ENCODE measurements around the gene TOX2.

Gene TOX2

GRCh38 chr20:44080646-44081267 is 166.1 kb downstream of the TOX2 start:
- DNase-seq (ENCODE audit: low spot score) = peak; percentile 89
- in situ Hi-C loops (cut with MboI; ENCODE audit: low sequenced_read_pairs, unreplicated experiment) = loop anchor here (10.0 kb wide), 3 partner anchors 336 to 626 kb away; partner anchors contain the start of gene SRSF6
- peak; percentile 96 for TF ChIP-seq CTCF (IDR thresholded peaks at IDR 0.05; ENCODE audit: borderline replicate concordance, control extremely low read depth, extremely low read depth, insufficient read depth, missing control alignments)

GRCh38 chr20:44081476-44081875 is 166.8 kb downstream of the TOX2 start:
- DNase-seq (ENCODE audit: low spot score) = no peak
- no peak for TF ChIP-seq CTCF (IDR thresholded peaks at IDR 0.05; ENCODE audit: borderline replicate concordance, control extremely low read depth, extremely low read depth, insufficient read depth, missing control alignments)
- in situ Hi-C loops (cut with MboI; ENCODE audit: low sequenced_read_pairs, unreplicated experiment) = loop anchor here (10.0 kb wide), 3 partner anchors 337 to 627 kb away; partner anchors contain the start of gene SRSF6

GRCh38 chr20:44081888-44082287 is 167.2 kb downstream of the TOX2 start:
- no peak for DNase-seq (ENCODE audit: low spot score)
- in situ Hi-C loops (cut with MboI; ENCODE audit: low sequenced_read_pairs, unreplicated experiment) = loop anchor here (10.0 kb wide), 3 partner anchors 337 to 627 kb away; partner anchors contain the start of gene SRSF6
- no peak for TF ChIP-seq CTCF (IDR thresholded peaks at IDR 0.05; ENCODE audit: borderline replicate concordance, control extremely low read depth, extremely low read depth, insufficient read depth, missing control alignments)

- no peak for DNase-seq (ENCODE audit: low spot score)
- no peak for TF ChIP-seq CTCF (IDR thresholded peaks at IDR 0.05; ENCODE audit: borderline replicate concordance, control extremely low read depth, extremely low read depth, insufficient read depth, missing control alignments)
- in situ Hi-C loops (cut with MboI; ENCODE audit: low sequenced_read_pairs, unreplicated experiment) = loop anchor here (10.0 kb wide), 3 partner anchors 339 to 629 kb away; partner anchors contain the start of gene SRSF6
These were observed 168.7 kb downstream of the TOX2 start for GRCh38 chr20:44083220-44083933.

- in situ Hi-C loops (cut with MboI; ENCODE audit: low sequenced_read_pairs, unreplicated experiment) = loop anchor here (10.0 kb wide), 3 partner anchors 340 to 630 kb away; partner anchors contain the start of gene SRSF6
- no peak for DNase-seq (ENCODE audit: low spot score)
- TF ChIP-seq CTCF (IDR thresholded peaks at IDR 0.05; ENCODE audit: borderline replicate concordance, control extremely low read depth, extremely low read depth, insufficient read depth, missing control alignments) = no peak
These were observed 169.8 kb downstream of the TOX2 start for GRCh38 chr20:44084439-44084838.

GRCh38 chr20:44084891-44085290 is 170.2 kb downstream of the TOX2 start:
- DNase-seq (ENCODE audit: low spot score) = no peak
- no peak for TF ChIP-seq CTCF (IDR thresholded peaks at IDR 0.05; ENCODE audit: borderline replicate concordance, control extremely low read depth, extremely low read depth, insufficient read depth, missing control alignments)
- in situ Hi-C loops (cut with MboI; ENCODE audit: low sequenced_read_pairs, unreplicated experiment) = loop anchor here (10.0 kb wide), 3 partner anchors 340 to 630 kb away; partner anchors contain the start of gene SRSF6

Measured in GM13976 (cell line).